Skeletal muscle satellite cell (primary cell): ENCODE measurements around the gene EXOSC1.

Experiments
- H3K27me3 ChIP-seq: 2 replicates; pipeline ENCODE4 v1.7.0; 2013; ENCODE audit warnings: low read length; ENCODE audit not compliant: control insufficient read depth, insufficient read depth
- H3K36me3 ChIP-seq: 2 replicates; pipeline ENCODE4 v1.7.0; 2013; ENCODE audit warnings: mild to moderate bottlenecking, control low read depth, low read length; ENCODE audit not compliant: insufficient read depth
- H3K4me1 ChIP-seq: 2 replicates; pipeline ENCODE4 v1.7.0; 2013; ENCODE audit warnings: low read length; ENCODE audit not compliant: control insufficient read depth, insufficient read depth
- H3K4me2 ChIP-seq: 2 replicates; pipeline ENCODE4 v1.7.0; 2013; ENCODE audit warnings: mild to moderate bottlenecking, low read length
- H3K4me3 ChIP-seq: 2 replicates; pipeline ENCODE4 v1.7.0; 2013; ENCODE audit warnings: low read length
- H3K9ac ChIP-seq: 2 replicates; pipeline ENCODE4 v1.7.0; 2013; ENCODE audit warnings: mild to moderate bottlenecking, low read depth, low read length, moderate library complexity
- H3K9me3 ChIP-seq: replicated peaks from 2 replicates; pipeline ENCODE4 v1.7.0; 2013; ENCODE audit warnings: mild to moderate bottlenecking, control low read depth, low read length

EXOSC1 gene

DNA sequence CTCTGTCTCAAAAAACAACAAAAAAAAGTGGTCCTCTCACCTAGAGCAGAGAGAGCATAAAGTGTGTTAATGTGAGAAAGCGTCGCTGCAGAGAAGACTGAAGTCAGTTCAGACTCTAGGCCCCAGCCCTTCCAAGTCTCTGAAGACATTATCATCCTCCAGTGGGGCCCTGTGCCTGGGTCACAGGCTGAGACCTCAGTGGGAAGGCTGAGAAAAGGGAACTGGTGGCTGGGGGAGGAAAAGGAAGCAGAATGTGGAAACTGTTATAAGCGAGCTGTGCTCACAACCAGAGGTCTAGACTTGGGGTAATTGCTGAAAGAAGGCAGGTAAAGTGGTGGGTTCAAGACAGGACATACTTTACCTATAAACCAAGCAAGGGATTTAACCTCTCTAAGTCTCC, 39.7 kb downstream of the EXOSC1 start:
- Histone ChIP-seq H3K36me3 (no peaks in the 10 kb centered on the region), H3K9me3 (no peaks in the 10 kb centered on the region), H3K4me2 (no peak overlapping the region), H3K9ac (no peak overlapping the region), H3K27me3 (no peaks in the 10 kb centered on the region), H3K4me1 (no peaks in the 10 kb centered on the region), H3K4me3 (no peak overlapping the region)

DNA sequence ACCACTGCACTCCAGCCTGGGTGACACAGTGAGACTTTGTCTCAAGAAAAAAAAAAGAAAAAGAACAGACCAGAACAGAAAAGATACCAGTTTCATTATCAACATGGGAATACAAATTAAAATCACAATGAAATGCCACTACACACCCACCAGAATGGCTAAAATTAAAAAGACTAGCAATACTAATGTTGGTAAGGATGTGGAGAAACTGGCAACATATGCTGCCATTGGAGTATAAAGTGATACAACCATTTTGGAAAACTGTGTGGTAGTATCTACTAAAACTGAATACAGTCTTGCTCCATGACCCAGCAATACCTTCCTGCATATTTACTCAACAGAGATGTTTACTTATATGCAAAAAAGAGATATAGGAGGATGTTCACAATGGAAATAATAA, 41.8 kb downstream of the EXOSC1 start:
- H3K4me3 ChIP-seq, result no peak overlapping the region
- peaks cover 3% of the 10 kb centered on the region for H3K4me1 ChIP-seq
- no peak overlapping the region for H3K4me2 ChIP-seq
- no peaks in the 10 kb centered on the region for H3K27me3 ChIP-seq
- no peaks in the 10 kb centered on the region for H3K9me3 ChIP-seq
- no peak overlapping the region for H3K9ac ChIP-seq
- H3K36me3 ChIP-seq, result no peaks in the 10 kb centered on the region

DNA sequence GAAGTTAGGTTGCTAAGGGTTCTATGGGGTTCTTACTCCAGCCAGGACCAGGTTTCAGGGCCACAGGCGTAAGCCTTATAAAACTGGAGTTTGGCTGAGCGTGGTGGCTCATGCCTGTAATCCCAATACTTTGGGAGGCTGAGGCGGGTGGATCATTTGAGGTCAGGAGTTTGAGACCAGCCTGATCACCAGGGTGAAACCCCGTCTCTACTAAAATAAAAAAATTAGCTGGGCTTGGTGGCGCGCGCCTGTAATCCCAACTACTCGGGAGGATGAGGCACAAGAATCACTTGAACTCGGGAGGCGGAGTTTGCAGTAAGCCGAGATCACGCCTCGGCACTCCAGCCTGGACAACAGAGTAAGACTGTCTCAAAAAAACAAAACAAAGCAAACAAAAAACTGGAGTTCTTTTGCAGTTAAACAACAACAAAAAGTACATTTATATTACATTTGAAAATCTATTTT, 44.3 kb downstream of the EXOSC1 start:
- Histone ChIP-seq H3K36me3 (peaks cover 8% of the 10 kb centered on the region), H3K4me2 (peak overlapping the region; percentile 95), H3K9me3 (no peaks in the 10 kb centered on the region), H3K4me3 (peak overlapping the region; percentile 94), H3K27me3 (no peaks in the 10 kb centered on the region), H3K9ac (peak overlapping the region; percentile 51), H3K4me1 (peaks cover 3% of the 10 kb centered on the region)

DNA sequence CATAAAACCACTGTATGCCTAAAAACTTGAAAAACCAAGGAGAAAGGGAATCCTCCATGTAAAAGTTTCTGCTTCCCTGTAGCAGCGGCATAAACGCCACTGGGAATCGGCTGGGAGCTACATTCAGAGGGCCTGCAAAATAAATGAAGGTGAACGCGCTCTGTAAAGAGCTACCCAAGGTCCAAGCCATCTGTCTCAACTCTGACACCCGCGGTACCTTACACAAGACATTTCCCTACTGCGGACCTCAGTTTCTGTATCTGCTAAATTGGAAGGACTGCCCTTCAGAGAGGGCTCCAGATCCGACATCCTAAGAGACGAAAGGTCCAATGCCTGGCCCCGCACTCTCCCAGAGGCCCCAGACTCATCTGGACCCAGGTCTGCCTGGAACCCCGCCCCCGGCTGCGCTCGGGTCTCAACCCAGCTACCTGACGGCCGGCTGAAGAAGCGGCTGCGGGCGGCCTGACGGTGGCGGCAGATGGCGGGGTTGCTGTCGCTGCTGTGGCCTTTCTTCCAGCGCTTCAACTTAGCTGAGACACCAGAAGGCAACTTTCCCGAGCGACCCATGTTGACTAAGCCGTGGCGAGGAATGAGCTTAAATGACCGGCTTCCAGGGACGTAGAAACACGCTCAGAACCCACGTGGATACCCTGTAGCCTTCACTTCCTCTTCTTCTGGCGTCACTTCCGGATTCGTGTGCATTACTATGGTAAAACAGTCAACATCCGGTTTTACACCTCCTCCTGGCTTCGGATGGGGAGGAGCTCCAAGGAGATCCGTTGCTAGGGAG, 44.9 kb downstream of the EXOSC1 start, which contains the start of gene RRP12:
Gene RRP12, minus strand, starts transcription at position 676 of the 790 bp plus-strand sequence. Its CDS starts 109 bp downstream, at position 567.
- Histone ChIP-seq H3K4me2 (peak within 1 kb of the TSS; percentile 95), H3K9me3 (no peaks in the 10 kb centered on the region), H3K9ac (peak within 1 kb of the TSS; percentile 93), H3K36me3 (peaks cover 14% of the 10 kb centered on the region), H3K4me3 (peak within 1 kb of the TSS; percentile 94), H3K27me3 (no peaks in the 10 kb centered on the region), H3K4me1 (peaks cover 3% of the 10 kb centered on the region)

DNA sequence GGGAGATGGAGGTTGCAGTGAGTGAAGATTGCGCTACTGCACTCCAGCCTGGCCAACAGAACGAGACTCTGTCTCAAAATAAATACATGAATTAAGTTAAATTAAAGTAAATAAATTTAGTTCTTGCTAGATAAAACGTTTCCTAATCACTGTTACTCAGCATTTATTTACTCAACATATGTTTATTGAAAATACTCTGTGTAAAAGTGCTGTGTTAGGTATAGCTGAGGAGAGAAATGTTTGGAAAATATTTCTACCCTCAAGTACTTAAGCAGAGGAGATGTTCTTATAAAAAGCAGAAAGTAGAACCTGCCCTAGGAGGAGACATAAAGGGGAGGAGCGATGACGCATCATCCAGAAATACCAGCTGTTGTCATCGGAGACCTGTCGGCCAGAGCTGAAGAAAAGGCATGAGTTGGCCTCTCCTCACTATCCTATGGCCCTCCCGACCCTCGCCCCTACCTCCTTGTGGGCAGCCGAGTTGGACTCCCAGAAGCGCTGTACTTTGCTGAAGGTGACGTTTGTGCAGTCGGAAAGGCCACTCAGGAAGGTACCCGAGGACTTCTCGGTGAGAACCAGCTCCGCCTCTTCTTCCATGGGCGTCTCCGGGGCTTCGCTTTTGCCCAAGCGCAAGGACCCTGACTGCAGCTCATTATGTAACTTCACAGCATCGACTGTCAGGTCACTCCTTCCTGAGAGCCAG, 45.8 kb downstream of the EXOSC1 start:
- Histone ChIP-seq H3K36me3 (peaks cover 16% of the 10 kb centered on the region), H3K4me3 (peak overlapping the region; percentile 94), H3K9me3 (no peaks in the 10 kb centered on the region), H3K4me2 (peak overlapping the region; percentile 95), H3K27me3 (no peaks in the 10 kb centered on the region), H3K4me1 (peaks cover 3% of the 10 kb centered on the region), H3K9ac (peak overlapping the region; percentile 93)

DNA sequence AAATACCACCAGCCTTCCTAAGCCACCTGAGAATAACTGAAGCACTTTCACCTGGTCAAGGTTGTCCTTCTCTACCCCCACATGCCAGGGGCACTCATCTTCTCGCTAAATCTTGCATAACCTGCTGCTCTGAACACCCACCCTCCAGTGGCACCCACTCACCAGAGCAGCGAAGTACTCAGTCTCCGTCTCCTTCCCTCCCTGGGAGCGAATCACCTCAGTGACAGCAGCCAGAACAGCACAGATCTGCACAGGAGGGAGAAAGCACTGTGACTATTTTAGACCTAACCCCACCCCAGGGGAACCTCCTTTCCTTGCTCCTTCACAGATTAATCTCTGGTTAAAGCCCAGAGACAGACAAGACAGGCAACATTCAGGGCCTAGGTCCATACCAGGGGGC, 49.8 kb downstream of the EXOSC1 start:
- Histone ChIP-seq H3K36me3 (peaks cover 27% of the 10 kb centered on the region), H3K4me2 (no peak overlapping the region), H3K9ac (no peak overlapping the region), H3K4me1 (peaks cover 3% of the 10 kb centered on the region), H3K9me3 (no peaks in the 10 kb centered on the region), H3K4me3 (no peak overlapping the region), H3K27me3 (no peaks in the 10 kb centered on the region)

DNA sequence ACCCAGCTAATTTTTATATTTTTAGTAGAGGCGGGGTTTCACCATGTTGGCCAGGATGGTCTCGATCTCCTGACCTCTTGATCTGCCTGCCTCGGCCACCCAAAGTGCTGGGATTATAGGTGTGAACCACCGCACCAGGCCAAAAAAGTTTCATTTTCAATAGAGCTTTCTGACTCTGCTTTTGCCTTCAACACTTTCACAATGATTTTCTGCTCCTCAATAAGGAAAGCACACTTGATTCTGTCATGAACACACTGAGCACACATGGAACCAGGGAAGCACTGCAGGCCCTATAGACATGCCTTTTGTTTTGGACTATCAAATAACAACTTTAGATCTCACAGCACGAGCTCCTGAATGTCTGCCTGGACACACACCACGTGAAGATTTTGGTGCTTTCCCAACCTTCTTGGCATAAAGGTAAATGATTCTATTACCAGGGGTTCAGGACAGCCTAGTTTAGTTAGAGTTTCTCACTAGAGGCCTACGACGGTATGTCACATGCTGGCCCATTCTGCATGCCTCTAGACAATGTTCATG, 52.7 kb downstream of the EXOSC1 start:
- H3K4me2 ChIP-seq, result no peak overlapping the region

DNA sequence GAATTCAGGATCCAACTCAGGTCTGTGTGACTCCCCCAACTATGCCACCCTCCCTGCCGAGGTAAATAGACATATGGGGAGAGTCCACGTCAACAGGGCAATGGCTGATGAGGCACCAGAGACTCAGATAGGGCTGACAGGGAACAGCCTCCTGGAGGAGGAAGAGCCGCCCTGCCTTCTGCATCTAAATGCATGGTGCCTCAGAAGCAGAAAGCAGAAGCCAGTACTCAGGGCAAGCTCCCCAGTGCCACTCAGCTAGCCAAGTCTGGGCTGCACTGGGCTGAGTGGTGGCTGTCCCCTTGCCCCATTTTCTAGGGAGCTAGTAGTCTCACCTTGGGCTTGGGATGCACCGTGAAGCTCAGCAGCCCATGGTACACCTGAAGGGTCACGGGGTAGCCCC, 55.7 kb downstream of the EXOSC1 start:
- H3K4me2 ChIP-seq, result no peak overlapping the region
- no peaks in the 10 kb centered on the region for H3K4me1 ChIP-seq
- no peaks in the 10 kb centered on the region for H3K9me3 ChIP-seq
- peaks cover 57% of the 10 kb centered on the region for H3K36me3 ChIP-seq
- H3K27me3 ChIP-seq, result no peaks in the 10 kb centered on the region
- H3K4me3 ChIP-seq, result no peak overlapping the region
- H3K9ac ChIP-seq, result no peak overlapping the region

More for the DNA sequence above, 52.7 kb downstream of the EXOSC1 start:
- Histone ChIP-seq H3K4me3 (no peak overlapping the region), H3K36me3 (peaks cover 49% of the 10 kb centered on the region), H3K4me1 (no peaks in the 10 kb centered on the region), H3K27me3 (no peaks in the 10 kb centered on the region), H3K9me3 (no peaks in the 10 kb centered on the region), H3K9ac (no peak overlapping the region)

DNA sequence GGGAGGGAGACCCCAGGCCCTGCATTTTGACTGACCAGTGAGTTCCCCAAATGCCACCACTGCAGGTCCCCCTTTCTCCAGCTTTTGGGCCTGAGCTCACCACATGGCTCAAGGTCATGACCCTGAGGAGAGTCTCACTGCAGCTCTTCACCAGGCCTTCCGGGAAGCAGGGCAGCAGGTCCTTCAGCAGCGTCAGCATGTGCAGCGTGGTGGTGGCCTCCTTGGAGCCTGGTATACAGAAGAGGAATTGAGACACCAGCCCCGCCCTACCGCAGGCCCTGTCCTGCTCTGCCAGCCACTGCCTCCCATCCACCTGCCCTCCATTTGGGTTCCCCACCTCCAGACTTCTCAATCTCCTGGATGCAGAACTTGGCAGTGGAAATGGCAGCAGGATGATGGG, 57.7 kb downstream of the EXOSC1 start:
- Histone ChIP-seq H3K27me3 (no peaks in the 10 kb centered on the region), H3K4me1 (no peaks in the 10 kb centered on the region), H3K9ac (no peak overlapping the region), H3K4me3 (no peak overlapping the region), H3K9me3 (no peaks in the 10 kb centered on the region), H3K36me3 (peaks cover 55% of the 10 kb centered on the region), H3K4me2 (no peak overlapping the region)
